Osteocyte (in vitro differentiated cells): ENCODE measurements around the gene SAPCD2. TPM values are rescaled to one million over a fixed set of nuclear protein-coding genes. Genes with fewer than 3 reads are reported as not detected.

ENCODE experiments used
- DNase-seq: peaks from one replicate; pipeline ENCODE4 v3.0.0; 2021; ENCODE audit warnings: mixed read lengths; ENCODE audit not compliant: unreplicated experiment; ENCODE audit errors: extremely low spot score
- H3K27ac Mint-ChIP-seq: one replicate; pipeline ENCODE4 v1.8.0; 2021; ENCODE audit warnings: mild to moderate bottlenecking, mixed read lengths; ENCODE audit not compliant: unreplicated experiment
- H3K27me3 Mint-ChIP-seq: one replicate; pipeline ENCODE4 v1.8.0; 2021; ENCODE audit warnings: mixed read lengths; ENCODE audit not compliant: unreplicated experiment
- H3K36me3 Mint-ChIP-seq: one replicate; pipeline ENCODE4 v1.8.0; 2021; ENCODE audit warnings: mixed read lengths; ENCODE audit not compliant: unreplicated experiment
- H3K4me1 Mint-ChIP-seq: one replicate; pipeline ENCODE4 v1.8.0; 2021; ENCODE audit warnings: mixed read lengths; ENCODE audit not compliant: unreplicated experiment
- H3K4me3 Mint-ChIP-seq: one replicate; pipeline ENCODE4 v1.8.0; 2021; ENCODE audit warnings: mild to moderate bottlenecking, moderate library complexity, mixed read lengths; ENCODE audit not compliant: unreplicated experiment
- H3K9me3 Mint-ChIP-seq: one replicate; pipeline ENCODE4 v1.8.0; 2021; ENCODE audit warnings: mixed read lengths; ENCODE audit not compliant: unreplicated experiment
- total RNA-seq: library from RNA; stranded (reverse); gene quantifications from 2 replicates; pipeline ENCODE4 v1.2.1, GENCODE V29; 2021
- TF ChIP-seq, protein P1 (sequence below): fragments of 200-600 bp; sonication (generic); IDR thresholded peaks from 2 replicates; pipeline ENCODE4 v1.5.0; 2021; ENCODE audit warnings: antibody characterized with exemption, mild to moderate bottlenecking, moderate library complexity

The SAPCD2 gene
- total RNA-seq, 1 donor from 2014 or later = 3.1 TPM

DNA sequence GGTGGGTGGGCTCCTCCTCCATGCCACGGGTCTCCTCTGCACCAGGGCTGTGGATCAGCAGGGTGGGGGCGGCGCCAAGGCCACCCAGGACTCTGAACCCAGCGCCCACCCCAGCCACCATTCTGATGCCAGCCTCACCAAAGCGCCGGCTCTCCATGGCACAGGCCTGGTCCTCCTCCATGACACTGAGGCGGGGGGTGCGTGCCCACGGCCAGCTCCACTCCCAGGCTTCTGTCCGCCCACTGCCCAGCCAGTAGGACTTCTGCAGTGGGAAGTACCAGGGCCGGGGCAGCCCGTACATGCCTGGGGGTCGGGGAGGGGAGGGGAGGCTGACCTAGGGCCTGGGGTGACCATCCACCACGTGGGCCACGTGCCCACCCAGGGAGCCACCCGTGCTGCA is 53.9 kb downstream of the SAPCD2 start:
- no peaks in the 10 kb centered on the region for H3K27me3 Mint-ChIP-seq
- H3K27ac Mint-ChIP-seq = no peak overlapping the region
- H3K4me3 Mint-ChIP-seq = no peak overlapping the region
- no peak for DNase-seq
- TF ChIP-seq, protein P1, sequence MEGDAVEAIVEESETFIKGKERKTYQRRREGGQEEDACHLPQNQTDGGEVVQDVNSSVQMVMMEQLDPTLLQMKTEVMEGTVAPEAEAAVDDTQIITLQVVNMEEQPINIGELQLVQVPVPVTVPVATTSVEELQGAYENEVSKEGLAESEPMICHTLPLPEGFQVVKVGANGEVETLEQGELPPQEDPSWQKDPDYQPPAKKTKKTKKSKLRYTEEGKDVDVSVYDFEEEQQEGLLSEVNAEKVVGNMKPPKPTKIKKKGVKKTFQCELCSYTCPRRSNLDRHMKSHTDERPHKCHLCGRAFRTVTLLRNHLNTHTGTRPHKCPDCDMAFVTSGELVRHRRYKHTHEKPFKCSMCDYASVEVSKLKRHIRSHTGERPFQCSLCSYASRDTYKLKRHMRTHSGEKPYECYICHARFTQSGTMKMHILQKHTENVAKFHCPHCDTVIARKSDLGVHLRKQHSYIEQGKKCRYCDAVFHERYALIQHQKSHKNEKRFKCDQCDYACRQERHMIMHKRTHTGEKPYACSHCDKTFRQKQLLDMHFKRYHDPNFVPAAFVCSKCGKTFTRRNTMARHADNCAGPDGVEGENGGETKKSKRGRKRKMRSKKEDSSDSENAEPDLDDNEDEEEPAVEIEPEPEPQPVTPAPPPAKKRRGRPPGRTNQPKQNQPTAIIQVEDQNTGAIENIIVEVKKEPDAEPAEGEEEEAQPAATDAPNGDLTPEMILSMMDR = no peak
- no peaks in the 10 kb centered on the region for H3K4me1 Mint-ChIP-seq
- no peaks in the 10 kb centered on the region for H3K9me3 Mint-ChIP-seq
- peaks cover 5% of the 10 kb centered on the region for H3K36me3 Mint-ChIP-seq

DNA sequence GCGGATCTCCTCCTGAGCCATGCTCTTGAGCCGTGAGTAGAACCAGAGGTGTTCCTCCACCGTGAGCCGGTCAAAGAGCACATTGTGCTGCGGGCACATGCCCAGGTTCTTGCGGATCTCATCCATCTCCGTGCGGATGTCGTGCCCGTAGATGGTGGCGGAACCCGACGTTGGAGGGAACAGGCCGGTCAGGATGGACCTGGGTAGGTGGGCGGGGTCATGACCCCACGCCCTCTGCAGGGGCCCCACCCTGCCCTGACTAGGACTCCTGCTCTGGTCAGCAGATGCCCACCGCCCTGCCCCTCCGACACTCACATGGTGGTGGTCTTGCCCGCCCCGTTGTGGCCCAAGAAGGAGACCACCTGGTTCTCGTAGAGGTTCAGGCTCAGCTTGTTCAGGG is 54.4 kb downstream of the SAPCD2 start:
- no peaks in the 10 kb centered on the region for H3K4me1 Mint-ChIP-seq
- TF ChIP-seq, protein P1 = no peak
- H3K27ac Mint-ChIP-seq = no peak overlapping the region
- peaks cover 5% of the 10 kb centered on the region for H3K36me3 Mint-ChIP-seq
- H3K4me3 Mint-ChIP-seq = no peak overlapping the region
- H3K9me3 Mint-ChIP-seq = no peaks in the 10 kb centered on the region
- no peak for DNase-seq
- H3K27me3 Mint-ChIP-seq = no peaks in the 10 kb centered on the region

DNA sequence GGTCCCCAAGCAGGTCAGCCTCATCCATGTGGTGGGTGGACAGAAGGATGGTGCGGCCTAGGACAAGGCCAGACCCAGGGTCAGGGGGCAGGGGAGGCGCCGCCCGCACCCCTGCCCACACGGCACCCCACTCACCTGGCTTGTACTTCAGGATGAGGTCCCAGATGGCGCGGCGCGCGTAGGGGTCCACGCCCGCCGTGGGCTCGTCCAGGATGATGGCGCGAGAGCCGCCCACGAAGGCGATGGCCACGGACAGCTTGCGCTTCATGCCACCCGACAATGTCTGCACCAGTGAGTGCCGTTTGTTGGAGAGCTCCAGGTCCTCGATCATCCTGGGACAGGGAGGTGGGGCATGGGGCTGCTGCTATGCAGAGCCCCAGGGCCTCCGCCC is 54.8 kb downstream of the SAPCD2 start:
- TF ChIP-seq, protein P1 = no peak
- no peaks in the 10 kb centered on the region for H3K4me1 Mint-ChIP-seq
- H3K4me3 Mint-ChIP-seq = no peak overlapping the region
- peaks cover 5% of the 10 kb centered on the region for H3K36me3 Mint-ChIP-seq
- no peaks in the 10 kb centered on the region for H3K27me3 Mint-ChIP-seq
- DNase-seq = no peak
- H3K27ac Mint-ChIP-seq = no peak overlapping the region
- H3K9me3 Mint-ChIP-seq = no peaks in the 10 kb centered on the region

DNA sequence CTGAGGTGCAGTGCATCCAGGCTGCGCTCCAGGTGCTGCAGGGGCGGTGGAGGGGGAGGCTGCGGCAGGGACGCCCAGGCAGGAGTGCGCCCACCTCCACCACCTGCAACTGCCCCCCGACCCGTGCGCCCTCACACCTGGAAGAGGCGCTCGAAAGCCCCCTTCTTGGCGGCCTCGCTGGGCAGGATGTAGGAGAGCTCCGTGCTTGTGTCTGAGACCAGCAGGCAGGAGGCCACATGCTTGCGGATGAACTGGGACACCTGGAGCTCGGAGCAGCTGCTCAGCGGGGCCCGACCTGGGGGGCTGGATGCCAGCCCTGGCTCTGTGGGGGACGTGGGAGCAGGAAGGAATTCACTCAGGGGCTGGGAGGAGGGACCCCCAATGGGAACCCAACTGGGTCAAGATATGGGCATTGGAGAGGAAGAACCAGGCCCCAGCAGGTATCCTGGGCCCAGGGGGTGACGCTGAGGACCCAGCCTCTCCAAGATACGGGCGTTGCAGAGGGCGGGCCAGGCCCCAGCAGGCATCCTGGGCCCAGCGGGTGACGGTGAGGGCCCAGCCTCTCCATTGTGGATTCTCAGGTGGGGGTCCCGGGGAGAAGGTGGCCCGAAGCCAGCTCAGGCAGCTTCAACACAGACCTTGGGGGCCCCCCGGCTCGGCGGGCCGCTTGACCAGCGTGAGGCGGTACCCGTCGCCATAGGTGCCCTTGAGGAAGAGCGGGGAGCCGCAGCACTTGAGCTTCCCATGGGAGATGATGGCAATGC is 55.4 kb downstream of the SAPCD2 start:
- Mint-ChIP-seq H3K36me3 (peaks cover 5% of the 10 kb centered on the region), H3K4me1 (no peaks in the 10 kb centered on the region), H3K9me3 (no peaks in the 10 kb centered on the region), H3K27me3 (no peaks in the 10 kb centered on the region), H3K4me3 (no peak overlapping the region), H3K27ac (no peak overlapping the region)
- TF ChIP-seq, protein P1 = no peak
- DNase-seq = no peak

DNA sequence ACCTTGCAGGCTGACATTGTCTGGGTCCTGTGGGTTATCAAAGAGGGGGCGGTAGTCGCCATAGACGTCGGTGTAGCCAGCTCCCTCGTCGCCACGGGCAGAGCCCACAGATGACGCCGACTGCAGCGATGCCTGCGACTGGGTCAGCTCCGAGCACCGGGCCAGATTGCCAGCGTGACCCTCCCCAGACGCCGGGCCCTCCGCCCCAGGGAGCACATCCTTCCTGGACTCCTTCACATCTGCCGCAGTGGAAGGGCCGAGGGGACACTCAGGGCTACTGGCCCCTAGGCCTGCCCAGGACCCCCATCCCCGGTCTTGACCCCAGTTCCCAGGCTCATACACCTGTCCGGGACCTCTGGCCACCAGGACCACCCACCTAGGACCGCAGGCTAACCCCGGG is 56.2 kb downstream of the SAPCD2 start:
- H3K27me3 Mint-ChIP-seq = no peaks in the 10 kb centered on the region
- H3K36me3 Mint-ChIP-seq = peaks cover 3% of the 10 kb centered on the region
- H3K4me1 Mint-ChIP-seq = no peaks in the 10 kb centered on the region
- no peak overlapping the region for H3K27ac Mint-ChIP-seq
- TF ChIP-seq, protein P1 = no peak
- H3K4me3 Mint-ChIP-seq = no peak overlapping the region
- no peaks in the 10 kb centered on the region for H3K9me3 Mint-ChIP-seq
- DNase-seq = no peak
